Nephron progenitor cell (in vitro differentiated cells): Measurements from ENCODE around the gene KBTBD12.
A peak's percentile ranks its signal among the peaks of the same experiment; 100 is the strongest.
"Not testable (repeated sequence)": the region's sequence is repeated elsewhere in the genome, so short reads cannot be mapped to it uniquely, and the experiment has no call there.

Experiments
- DNase-seq: peaks from one replicate; pipeline ENCODE4 v3.0.0; 2021
- H3K27ac Mint-ChIP-seq: 2 replicates; pipeline ENCODE4 v1.8.0; 2021; ENCODE audit warnings: mild to moderate bottlenecking, moderate library complexity, mixed read lengths
- H3K27me3 Mint-ChIP-seq: 2 replicates; pipeline ENCODE4 v1.8.0; 2021; ENCODE audit warnings: mild to moderate bottlenecking, low read depth, mixed read lengths; ENCODE audit not compliant: poor library complexity
- H3K36me3 Mint-ChIP-seq: 2 replicates; pipeline ENCODE4 v1.8.0; 2021; ENCODE audit warnings: low read depth, mixed read lengths
- H3K4me1 Mint-ChIP-seq: 2 replicates; pipeline ENCODE4 v1.8.0; 2021; ENCODE audit warnings: mixed read lengths
- H3K4me3 Mint-ChIP-seq: 2 replicates; pipeline ENCODE4 v1.8.0; 2021; ENCODE audit warnings: mild to moderate bottlenecking, moderate library complexity, mixed read lengths
- H3K9me3 Mint-ChIP-seq: 2 replicates; pipeline ENCODE4 v1.8.0; 2021; ENCODE audit warnings: mild to moderate bottlenecking, moderate library complexity, mixed read lengths
- CTCF ChIP-seq: fragments of 200-600 bp; sonication (generic); IDR thresholded peaks from 2 replicates; pipeline ENCODE4 v1.5.0; 2021; ENCODE audit warnings: antibody characterized with exemption

KBTBD12 gene

GRCh38 chr3:127908202-127908601 lies 6.8 kb upstream of the KBTBD12 start:
- Mint-ChIP-seq H3K9me3 (no peaks in the 10 kb centered on the region), H3K27ac (no peak overlapping the region), H3K27me3 (peaks cover 9% of the 10 kb centered on the region), H3K36me3 (no peaks in the 10 kb centered on the region), H3K4me3 (no peak overlapping the region), H3K4me1 (peaks cover 19% of the 10 kb centered on the region)
- TF ChIP-seq CTCF = no peak
- DNase-seq = no peak

- Mint-ChIP-seq H3K27ac (no peak overlapping the region), H3K36me3 (no peaks in the 10 kb centered on the region), H3K27me3 (peaks cover 9% of the 10 kb centered on the region), H3K9me3 (peaks cover 5% of the 10 kb centered on the region), H3K4me3 (no peak overlapping the region), H3K4me1 (peaks cover 11% of the 10 kb centered on the region)
- no peak for TF ChIP-seq CTCF
- DNase-seq = no peak
Observed at GRCh38 chr3:127908951-127909350, 6.1 kb upstream of the KBTBD12 start.

GRCh38 chr3:127909646-127910045 lies 5.4 kb upstream of the KBTBD12 start:
- H3K9me3 Mint-ChIP-seq = peaks cover 5% of the 10 kb centered on the region
- no peaks in the 10 kb centered on the region for H3K36me3 Mint-ChIP-seq
- TF ChIP-seq CTCF = no peak
- peaks cover 8% of the 10 kb centered on the region for H3K4me1 Mint-ChIP-seq
- DNase-seq = no peak
- H3K27me3 Mint-ChIP-seq = peaks cover 13% of the 10 kb centered on the region
- H3K27ac Mint-ChIP-seq = peak overlapping the region; percentile 76
- H3K4me3 Mint-ChIP-seq = no peak overlapping the region

- H3K4me3 Mint-ChIP-seq = no peak overlapping the region
- no peak for DNase-seq
Observed at GRCh38 chr3:127911421-127911931, 3.6 kb upstream of the KBTBD12 start.

GRCh38 chr3:127913841-127914240 lies 1.2 kb upstream of the KBTBD12 start:
- not testable (repeated sequence) for H3K27ac Mint-ChIP-seq, H3K9me3 Mint-ChIP-seq, H3K36me3 Mint-ChIP-seq, H3K4me1 Mint-ChIP-seq, H3K4me3 Mint-ChIP-seq, DNase-seq
- H3K27me3 Mint-ChIP-seq = peaks cover 25% of the 10 kb centered on the region

More at GRCh38 chr3:127911421-127911931, 3.6 kb upstream of the KBTBD12 start:
- Mint-ChIP-seq H3K36me3 (no peaks in the 10 kb centered on the region), H3K4me1 (peaks cover 8% of the 10 kb centered on the region), H3K9me3 (peaks cover 5% of the 10 kb centered on the region), H3K27me3 (peaks cover 18% of the 10 kb centered on the region), H3K27ac (no peak overlapping the region)
- TF ChIP-seq CTCF = no peak

GRCh38 chr3:127914584-127914983 lies 448 bp upstream of the KBTBD12 start:
- Mint-ChIP-seq H3K9me3 (peaks cover 5% of the 10 kb centered on the region), H3K36me3 (no peaks in the 10 kb centered on the region), H3K4me3 (no peak overlapping the region), H3K27me3 (peaks cover 25% of the 10 kb centered on the region), H3K27ac (peak overlapping the region; percentile 48), H3K4me1 (peaks cover 8% of the 10 kb centered on the region)
- DNase-seq = no peak
- no peak for TF ChIP-seq CTCF
